ENCODE results near the gene PCDH15.

Gene PCDH15

GRCh38 chr10:54559498-54559897 lies 241.5 kb downstream of the PCDH15 start:
- TF ChIP-seq GATA2 (IDR thresholded peaks at IDR 0.05; ENCODE audit: low read depth, low read length) (no peak), GATA3 (IDR thresholded peaks at IDR 0.05; ENCODE audit: low read depth, low read length) (no peak)

- TF ChIP-seq GATA2 (IDR thresholded peaks at IDR 0.05; ENCODE audit: low read depth, low read length) = no peak
- no peak for TF ChIP-seq GATA3 (IDR thresholded peaks at IDR 0.05; ENCODE audit: low read depth, low read length)
Measured at GRCh38 chr10:54554028-54554427, 247.0 kb downstream of the PCDH15 start.

- TF ChIP-seq GATA2 (IDR thresholded peaks at IDR 0.05; ENCODE audit: low read depth, low read length) (no peak), GATA3 (IDR thresholded peaks at IDR 0.05; ENCODE audit: low read depth, low read length) (no peak)
Measured at GRCh38 chr10:54550016-54550415, 251.0 kb downstream of the PCDH15 start.

- TF ChIP-seq GATA3 (IDR thresholded peaks at IDR 0.05; ENCODE audit: low read depth, low read length) (no peak), GATA2 (IDR thresholded peaks at IDR 0.05; ENCODE audit: low read depth, low read length) (no peak)
Measured at GRCh38 chr10:54531296-54531695, 269.7 kb downstream of the PCDH15 start.

GRCh38 chr10:54530299-54530698 lies 270.7 kb downstream of the PCDH15 start:
- no peak for TF ChIP-seq GATA3 (IDR thresholded peaks at IDR 0.05; ENCODE audit: low read depth, low read length)
- TF ChIP-seq GATA2 (IDR thresholded peaks at IDR 0.05; ENCODE audit: low read depth, low read length) = no peak

GRCh38 chr10:54525816-54526215 lies 275.2 kb downstream of the PCDH15 start:
- no peak for TF ChIP-seq GATA3 (IDR thresholded peaks at IDR 0.05; ENCODE audit: low read depth, low read length)
- TF ChIP-seq GATA2 (IDR thresholded peaks at IDR 0.05; ENCODE audit: low read depth, low read length) = no peak

GRCh38 chr10:54503863-54504262 lies 297.2 kb downstream of the PCDH15 start:
- no peak for TF ChIP-seq GATA3 (IDR thresholded peaks at IDR 0.05; ENCODE audit: low read depth, low read length)
- TF ChIP-seq GATA2 (IDR thresholded peaks at IDR 0.05; ENCODE audit: low read depth, low read length) = no peak

- TF ChIP-seq GATA2 (IDR thresholded peaks at IDR 0.05; ENCODE audit: low read depth, low read length) = no peak
- no peak for TF ChIP-seq GATA3 (IDR thresholded peaks at IDR 0.05; ENCODE audit: low read depth, low read length)
Measured at GRCh38 chr10:54501929-54502328, 299.1 kb downstream of the PCDH15 start.

GRCh38 chr10:54496852-54497251 lies 304.2 kb downstream of the PCDH15 start:
- TF ChIP-seq GATA2 (IDR thresholded peaks at IDR 0.05; ENCODE audit: low read depth, low read length) (no peak), GATA3 (IDR thresholded peaks at IDR 0.05; ENCODE audit: low read depth, low read length) (no peak)

- TF ChIP-seq GATA2 (IDR thresholded peaks at IDR 0.05; ENCODE audit: low read depth, low read length) = no peak
- TF ChIP-seq GATA3 (IDR thresholded peaks at IDR 0.05; ENCODE audit: low read depth, low read length) = no peak
Measured at GRCh38 chr10:54487743-54488142, 313.3 kb downstream of the PCDH15 start.

- TF ChIP-seq GATA2 (IDR thresholded peaks at IDR 0.05; ENCODE audit: low read depth, low read length) (no peak), GATA3 (IDR thresholded peaks at IDR 0.05; ENCODE audit: low read depth, low read length) (no peak)
Measured at GRCh38 chr10:54485971-54486370, 315.1 kb downstream of the PCDH15 start.

GRCh38 chr10:54484186-54484585 lies 316.8 kb downstream of the PCDH15 start:
- TF ChIP-seq GATA2 (IDR thresholded peaks at IDR 0.05; ENCODE audit: low read depth, low read length) (no peak), GATA3 (IDR thresholded peaks at IDR 0.05; ENCODE audit: low read depth, low read length) (no peak)

- TF ChIP-seq GATA3 (IDR thresholded peaks at IDR 0.05; ENCODE audit: low read depth, low read length) (no peak), GATA2 (IDR thresholded peaks at IDR 0.05; ENCODE audit: low read depth, low read length) (no peak)
Measured at GRCh38 chr10:54478601-54479000, 322.4 kb downstream of the PCDH15 start.

- TF ChIP-seq GATA2 (IDR thresholded peaks at IDR 0.05; ENCODE audit: low read depth, low read length) = no peak
- no peak for TF ChIP-seq GATA3 (IDR thresholded peaks at IDR 0.05; ENCODE audit: low read depth, low read length)
Measured at GRCh38 chr10:54477738-54478137, 323.3 kb downstream of the PCDH15 start.

- TF ChIP-seq GATA3 (IDR thresholded peaks at IDR 0.05; ENCODE audit: low read depth, low read length) (no peak), GATA2 (IDR thresholded peaks at IDR 0.05; ENCODE audit: low read depth, low read length) (no peak)
Measured at GRCh38 chr10:54470324-54470631, 330.8 kb downstream of the PCDH15 start.

GRCh38 chr10:54469587-54470323 lies 331.3 kb downstream of the PCDH15 start:
- TF ChIP-seq GATA2 (IDR thresholded peaks at IDR 0.05; ENCODE audit: low read depth, low read length) (no peak), GATA3 (IDR thresholded peaks at IDR 0.05; ENCODE audit: low read depth, low read length) (no peak)
